NCI-H1436 (cell line): ENCODE data around the gene GMCL2.
"Not testable (repeated sequence)": the region's sequence is repeated elsewhere in the genome, so short reads cannot be mapped to it uniquely, and the experiment has no call there.

ENCODE experiments used
- DNase-seq: peaks from one replicate; lab custom pipeline; 2025; lab: John Stamatoyannopoulos, UW

GMCL2 gene

DNA sequence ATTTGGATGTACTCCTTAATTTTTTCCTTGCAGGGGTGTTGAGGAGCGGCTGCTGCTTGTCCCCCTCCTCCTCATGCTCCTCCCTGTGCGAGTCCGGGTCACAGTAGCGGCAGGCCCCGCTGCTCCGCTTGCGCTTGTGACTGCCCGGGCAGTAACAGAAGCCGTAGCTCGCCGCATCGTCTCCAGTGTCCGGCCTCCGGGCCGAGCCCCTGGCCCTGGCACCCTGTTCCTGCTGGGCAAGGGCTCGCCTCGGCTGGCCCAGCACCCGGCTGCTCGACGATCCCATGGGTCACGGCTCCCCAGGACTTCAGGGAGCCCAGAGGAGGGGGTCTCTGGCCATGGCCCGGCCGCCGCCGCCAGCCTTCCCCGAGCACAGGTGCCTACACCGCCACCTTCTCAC lies at the start of gene GMCL2:
TSS of gene GMCL2 (minus strand) at position 358 of the 400 bp plus-strand sequence. CDS start at position 286, 72 bp downstream.
- no peak for DNase-seq

DNA sequence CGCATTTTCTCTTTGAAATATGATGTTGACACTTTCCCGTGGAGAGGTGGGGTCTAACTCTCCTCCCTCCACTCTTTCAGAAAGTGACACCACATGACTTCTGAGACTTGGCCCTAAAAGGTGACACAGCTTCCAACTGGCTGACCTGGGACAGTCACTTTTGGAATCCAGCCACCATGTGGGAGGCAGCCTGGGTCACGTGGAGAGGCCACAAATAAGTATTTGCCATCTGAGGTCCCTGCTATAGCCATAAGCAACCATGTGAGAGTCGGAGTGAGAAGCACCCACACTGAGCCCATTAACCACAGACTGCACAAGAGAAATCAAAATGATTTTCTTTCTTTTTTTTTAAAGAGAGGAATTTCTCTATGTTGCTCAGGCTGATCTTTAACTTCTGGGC lies 49.5 kb upstream of the GMCL2 start:
- no peak for DNase-seq

GRCh38 chr5:178236126-178236525 lies 49.0 kb upstream of the GMCL2 start:
- DNase-seq = no peak

DNA sequence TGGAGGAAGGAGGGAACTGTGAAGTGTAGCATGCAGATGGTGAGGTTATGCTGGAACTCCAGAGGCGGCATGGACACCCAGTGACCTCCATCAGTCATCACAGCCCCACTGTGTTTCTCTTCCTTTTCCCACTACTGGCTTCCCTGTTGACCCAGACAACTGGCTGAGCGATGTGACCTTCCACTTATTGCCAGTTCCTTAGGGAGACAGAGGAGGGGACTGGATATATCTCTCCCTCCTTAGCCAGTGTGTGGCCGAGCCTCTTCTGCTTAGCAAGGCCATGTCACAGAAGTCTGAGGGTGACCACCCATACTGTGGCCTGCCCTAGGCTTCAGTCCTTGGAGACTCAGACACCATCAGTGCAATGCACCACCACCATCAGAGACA lies 48.4 kb upstream of the GMCL2 start:
- DNase-seq = no peak

DNA sequence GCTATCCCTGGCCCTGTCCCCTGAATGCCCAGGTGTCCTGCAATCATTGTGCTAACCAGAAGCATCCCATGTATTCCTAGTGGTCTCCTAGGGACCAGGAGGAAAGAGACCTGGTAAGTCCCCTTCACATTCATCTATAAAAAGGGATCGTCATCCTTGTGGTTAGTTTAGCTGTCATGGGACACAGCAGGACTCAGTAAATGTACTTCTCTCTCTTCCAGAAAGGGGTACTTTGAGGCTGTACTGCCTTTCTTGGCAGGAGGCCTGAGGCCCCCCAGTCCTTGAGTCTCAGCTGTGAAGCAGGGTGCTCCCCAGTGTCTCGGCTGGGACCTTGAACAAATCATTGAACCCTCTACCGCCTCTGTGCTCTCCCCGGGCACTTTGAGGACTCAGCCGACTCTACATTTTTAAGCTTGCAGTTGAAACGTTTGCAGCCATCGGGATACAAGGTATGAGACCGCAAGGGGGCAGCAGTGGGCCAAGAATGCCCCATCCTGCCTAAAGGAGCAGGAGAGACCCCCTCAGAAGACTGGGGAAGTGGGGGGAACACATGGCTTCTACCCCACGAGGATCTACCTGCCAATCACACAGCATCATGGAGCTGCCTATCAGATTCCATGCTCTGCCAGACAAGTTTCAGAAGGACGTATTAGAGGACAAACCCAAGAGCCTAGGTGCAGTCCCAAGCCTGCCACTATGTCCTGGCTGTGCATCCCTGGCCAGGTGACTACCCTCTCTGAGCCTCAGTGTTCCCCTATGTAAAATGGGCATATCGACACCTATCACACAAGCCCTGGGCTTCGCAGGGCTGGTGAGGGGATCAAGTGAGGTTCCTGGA lies 47.8 kb upstream of the GMCL2 start:
- DNase-seq = no peak

- DNase-seq = no peak
Observed at GRCh38 chr5:178234121-178234749, 47.1 kb upstream of the GMCL2 start.

- no peak for DNase-seq
Observed at GRCh38 chr5:178232920-178233429, 45.8 kb upstream of the GMCL2 start.

GRCh38 chr5:178232124-178232919 lies 45.2 kb upstream of the GMCL2 start, which contains the start of gene PHYKPL:
Gene PHYKPL (minus strand): TSS chr5:178232802. CDS start chr5:178232550, 252 bp downstream.
- no peak for DNase-seq

DNA sequence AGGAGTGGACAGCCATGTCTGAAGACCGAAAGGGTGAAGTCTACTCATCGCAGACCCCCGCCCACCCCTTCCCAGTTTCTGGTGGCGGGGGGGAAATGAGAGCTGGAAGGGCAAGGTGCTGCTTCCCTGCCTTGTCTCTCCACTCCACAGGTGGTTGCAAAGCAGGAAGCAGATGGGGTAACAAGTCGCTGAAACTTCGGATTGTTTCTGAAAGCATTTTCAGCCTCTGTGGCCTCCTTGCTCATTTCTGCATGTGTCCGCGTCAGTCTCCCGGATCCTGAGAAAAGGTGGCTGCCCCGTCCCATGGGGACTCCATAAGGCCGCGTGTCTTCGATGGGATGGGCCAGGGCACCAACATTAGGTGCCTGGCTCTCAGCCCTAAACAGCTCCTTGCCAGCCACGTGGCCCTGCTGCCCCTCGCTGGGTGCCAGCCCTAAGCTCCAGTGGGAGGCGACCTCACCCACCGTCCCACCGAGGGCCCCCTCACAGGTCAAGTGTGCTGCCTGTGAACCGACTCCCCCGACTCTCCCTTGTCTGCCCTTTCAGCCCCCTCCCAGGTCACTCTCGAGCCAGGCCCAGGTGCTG lies 44.5 kb upstream of the GMCL2 start:
- DNase-seq = no peak

GRCh38 chr5:178230879-178231538 lies 43.8 kb upstream of the GMCL2 start:
- no peak for DNase-seq

DNA sequence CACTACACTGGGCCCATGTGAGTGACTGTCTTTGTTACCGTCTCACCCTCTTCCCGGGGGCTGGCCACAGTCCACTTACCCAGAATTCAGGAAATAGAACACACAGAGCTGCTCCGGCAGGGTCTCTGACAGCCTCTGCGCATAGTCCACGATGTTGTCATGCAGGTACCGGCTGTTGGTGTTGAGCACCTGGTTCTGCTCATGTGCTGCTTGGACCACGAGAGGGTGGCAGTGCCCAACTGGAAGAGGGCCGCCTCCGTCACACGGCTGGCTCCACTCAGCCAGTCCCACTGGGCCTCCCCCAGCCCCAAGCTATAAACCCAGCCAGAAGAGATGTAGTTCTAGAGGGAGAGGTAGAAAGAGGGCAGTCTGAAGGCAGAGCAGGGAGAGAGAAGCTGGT lies 42.7 kb upstream of the GMCL2 start:
- no peak for DNase-seq

DNA sequence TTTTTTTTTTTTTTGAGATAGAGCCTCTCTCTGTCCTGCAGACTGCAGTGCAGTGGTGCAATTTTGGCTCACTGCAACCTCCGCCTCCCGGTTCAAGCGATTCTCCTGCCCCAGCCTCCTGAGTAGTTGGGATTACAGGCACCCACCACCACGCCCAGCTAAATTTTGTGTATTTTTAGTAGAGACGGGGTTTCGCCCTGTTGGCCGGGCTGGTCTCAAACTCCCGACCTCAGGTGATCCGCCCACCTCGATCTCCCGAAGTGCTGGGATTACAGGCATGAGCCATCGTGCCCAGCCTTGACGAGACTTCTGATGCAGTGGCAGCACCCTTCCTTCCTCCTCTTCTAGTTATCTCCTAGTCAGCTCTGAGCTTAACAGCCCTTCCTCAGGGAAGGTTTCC lies 41.9 kb upstream of the GMCL2 start:
- not testable (repeated sequence) for DNase-seq

DNA sequence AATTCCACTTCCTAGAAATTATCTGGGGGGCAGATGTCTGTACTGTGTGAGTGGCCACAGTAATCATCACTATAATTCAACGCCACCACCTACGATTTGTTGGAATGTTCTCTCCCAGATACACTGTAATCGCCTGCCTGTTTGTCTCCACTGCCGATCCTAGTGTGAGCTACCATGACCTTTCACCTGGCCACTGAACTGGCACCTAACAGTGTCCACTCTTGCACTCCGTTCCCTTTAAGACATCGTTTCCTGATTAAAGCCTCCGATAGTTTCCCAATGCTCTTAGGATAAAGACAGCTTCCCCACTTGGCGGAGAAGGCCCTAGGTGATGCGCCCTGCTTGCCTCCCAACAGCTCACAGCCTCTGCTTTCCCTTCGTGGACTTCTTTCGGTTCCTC lies 41.4 kb upstream of the GMCL2 start:
- DNase-seq = no peak

DNA sequence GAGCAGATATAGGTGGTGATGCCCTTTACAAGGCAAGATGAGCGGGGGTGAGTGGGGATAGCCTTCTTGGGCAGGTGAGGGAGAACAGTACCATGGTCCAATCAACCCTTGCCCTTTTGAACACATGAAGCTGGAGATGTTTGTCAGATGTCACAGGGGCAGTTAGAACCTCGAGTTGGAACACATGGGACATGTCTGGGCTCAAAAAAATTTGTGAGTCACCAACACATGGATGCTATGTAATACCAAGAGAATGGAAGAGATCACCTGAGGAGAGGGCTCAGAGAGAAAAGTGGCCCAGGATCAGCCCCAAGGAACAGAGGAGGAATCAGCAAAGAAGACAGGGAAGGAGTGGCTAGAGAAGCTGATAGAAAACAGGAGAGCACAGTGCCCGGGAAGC lies 40.8 kb upstream of the GMCL2 start:
- DNase-seq = no peak

DNA sequence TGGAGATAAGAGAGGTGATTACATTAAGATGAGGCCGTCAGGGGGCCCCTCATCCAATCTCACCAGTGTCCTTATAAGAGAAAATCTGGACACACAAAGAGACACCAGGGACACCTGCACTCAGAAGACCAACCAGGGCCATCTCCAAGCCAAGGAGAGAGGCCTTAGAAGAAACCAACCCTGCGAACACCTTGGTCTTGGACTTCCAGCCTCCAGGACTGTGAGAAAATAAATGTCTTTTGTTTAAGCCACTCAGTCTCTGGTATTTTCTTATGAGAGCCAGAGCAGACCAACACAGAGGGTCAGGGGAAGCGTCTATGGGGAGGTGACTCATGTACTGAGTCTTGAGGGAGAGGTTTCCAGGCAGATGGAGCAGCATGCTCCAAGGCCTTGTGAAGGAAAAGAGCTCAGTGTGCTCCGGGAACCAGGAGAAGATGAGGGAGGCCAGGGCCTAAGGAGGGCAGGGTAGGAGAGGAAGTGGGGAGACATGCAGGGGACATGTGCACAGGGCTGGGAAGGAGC lies 40.0 kb upstream of the GMCL2 start:
- no peak for DNase-seq

DNA sequence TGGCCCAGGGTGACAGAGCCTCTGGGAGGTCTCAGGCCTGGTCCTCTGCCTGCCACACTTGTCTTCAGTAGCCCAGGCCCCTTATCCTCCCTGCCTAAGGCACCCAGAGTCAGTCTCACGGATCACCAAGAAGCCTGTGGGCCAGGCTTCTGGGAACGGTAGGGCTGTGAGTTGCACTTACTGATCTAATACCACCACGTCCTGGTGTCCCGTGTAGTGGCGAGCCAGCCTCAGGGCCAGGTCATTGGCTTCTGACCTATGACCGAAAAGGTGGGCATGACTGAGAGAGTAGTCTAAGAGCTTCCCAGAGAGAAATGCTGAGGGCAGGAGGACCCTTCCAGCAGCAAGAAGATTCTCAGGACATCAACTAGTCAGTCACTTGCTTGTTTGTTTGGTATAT lies 38.0 kb upstream of the GMCL2 start:
- no peak for DNase-seq

DNA sequence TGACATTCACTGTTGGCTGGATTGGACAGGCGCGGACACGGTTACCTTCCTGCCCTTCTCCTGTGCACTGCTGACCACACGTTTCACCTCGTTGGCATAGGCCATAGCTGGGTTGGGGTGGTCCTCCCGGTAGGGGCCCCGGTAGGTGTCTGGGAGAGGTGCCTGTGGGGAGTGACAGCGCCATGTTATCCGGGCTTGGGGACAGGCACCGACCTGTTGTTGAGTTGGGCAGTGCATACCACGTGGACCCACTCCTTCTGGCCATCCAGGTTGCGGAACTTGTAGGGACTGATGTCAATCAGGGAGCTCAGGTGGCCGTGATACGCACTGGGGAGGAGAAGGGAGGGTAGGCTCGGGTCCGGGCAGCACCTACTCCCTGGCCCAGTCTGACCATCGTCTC lies 37.2 kb upstream of the GMCL2 start:
- no peak for DNase-seq

DNA sequence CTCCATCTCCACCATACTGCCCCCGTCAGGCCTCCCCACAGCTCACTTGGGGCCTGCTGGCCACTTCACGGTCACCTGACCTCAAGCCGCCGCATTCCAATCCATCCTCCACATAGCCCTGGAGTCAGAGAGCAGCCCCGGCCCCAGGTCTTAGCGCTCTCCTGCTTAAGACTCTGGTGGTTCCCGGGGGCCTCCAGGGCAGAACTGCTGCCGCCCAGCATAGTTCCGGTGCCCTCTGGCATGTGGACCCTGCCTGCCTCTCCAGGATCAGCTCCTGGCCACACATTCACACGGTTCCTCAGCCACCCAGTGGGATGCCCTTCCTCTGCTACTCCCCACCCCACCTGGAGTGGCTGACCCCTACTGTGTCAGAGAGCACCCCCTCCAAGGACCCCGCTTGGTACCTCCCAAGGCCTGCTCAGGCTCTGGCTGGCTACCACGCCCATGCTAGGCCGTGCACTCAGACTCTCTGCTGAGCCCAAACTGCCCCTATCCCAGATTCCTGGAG lies 36.7 kb upstream of the GMCL2 start:
- DNase-seq = no peak

GRCh38 chr5:178223196-178223773 lies 36.1 kb upstream of the GMCL2 start:
- DNase-seq = no peak

DNA sequence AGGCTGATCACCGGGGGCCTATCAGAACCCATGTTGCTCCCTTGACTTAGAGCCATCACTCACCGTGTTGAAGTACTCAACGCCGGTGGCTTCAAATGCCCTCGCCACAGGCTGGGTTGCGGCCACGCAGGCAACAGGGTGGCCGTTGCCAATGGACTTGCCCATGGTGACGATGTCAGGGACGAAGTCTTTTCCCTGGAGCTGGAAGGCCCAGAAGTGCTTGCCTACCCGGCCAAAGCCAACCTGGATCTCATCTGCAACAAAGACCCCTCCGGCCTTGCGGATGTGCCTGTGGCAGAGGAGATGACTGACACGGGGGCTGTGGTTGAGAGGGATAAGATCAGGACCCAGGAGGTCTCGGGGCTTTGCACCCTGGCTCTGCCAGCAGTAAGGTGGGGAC lies 35.1 kb upstream of the GMCL2 start:
- DNase-seq = no peak

GRCh38 chr5:178221853-178222252 lies 34.7 kb upstream of the GMCL2 start:
- no peak for DNase-seq
